H1 (cell line): ENCODE results near the gene GPR155. TPM values are rescaled to one million over a fixed set of nuclear protein-coding genes. Genes with fewer than 3 reads are reported as not detected.

Experiments
- CTCF ChIA-PET: fragments of 300-600 bp; sonication (Branson Sonifier 250); formaldehyde crosslinking; loops from one replicate; lab custom pipeline; 2021; ENCODE audit not compliant: partially characterized antibody; lab: Charles Lee
- POLR2A ChIA-PET: fragments of 300-600 bp; sonication (Branson Sonifier 250); formaldehyde crosslinking; loops from one replicate; lab custom pipeline; 2021; ENCODE audit warnings: inconsistent platforms; ENCODE audit not compliant: partially characterized antibody; lab: Charles Lee
- DNase-seq, 2 experiments: peaks; one replicate each; pipeline versions ENCODE4 v3.0.0 to v3.0.0-alpha.2; 2010 to 2022; ENCODE audit warnings: low spot score in 2 of 2, low read depth in 1 of 2, mixed read lengths in 1 of 2
- FAIRE-seq: peaks from 2 replicates; lab custom pipeline; 2011; peaks lifted over from hg19 to GRCh38; lab: Jason Lieb, UNC
- H2AFZ ChIP-seq: 2 replicates; pipeline ENCODE4 v1.8.1; 2012; ENCODE audit warnings: low read length, inconsistent platforms
- H2AK5ac ChIP-seq: 2 replicates; pipeline ENCODE4 v1.6.1; 2013; ENCODE audit warnings: low read depth, low read length
- H2BK120ac ChIP-seq: replicated peaks from 2 replicates; pipeline ENCODE3; 2013; ENCODE audit warnings: low read depth, low read length, inconsistent platforms
- H2BK12ac ChIP-seq: 2 replicates; pipeline ENCODE4 v1.6.1; 2013; ENCODE audit warnings: low read depth, low read length
- H2BK15ac ChIP-seq: 2 replicates; pipeline ENCODE4 v1.6.1; 2013; ENCODE audit warnings: low read length
- H2BK20ac ChIP-seq: 2 replicates; pipeline ENCODE4 v1.6.1; 2013; ENCODE audit warnings: low read length
- H2BK5ac ChIP-seq: 2 replicates; pipeline ENCODE4 v1.6.1; 2013; ENCODE audit warnings: low read depth, low read length
- H3K14ac ChIP-seq: 2 replicates; pipeline ENCODE4 v1.6.1; 2013; ENCODE audit warnings: inconsistent platforms; ENCODE audit not compliant: insufficient read length
- H3K18ac ChIP-seq: 2 replicates; pipeline ENCODE4 v1.6.1; 2013; ENCODE audit warnings: low read length; ENCODE audit errors: extremely low read depth
- H3K23ac ChIP-seq: 2 replicates; pipeline ENCODE4 v1.6.1; 2013; ENCODE audit warnings: inconsistent platforms; ENCODE audit not compliant: insufficient read length
- H3K23me2 ChIP-seq: 2 replicates; pipeline ENCODE4 v1.6.1; 2013; ENCODE audit warnings: low read depth, low read length
- H3K27ac ChIP-seq: 2 replicates; pipeline ENCODE4 v1.6.1; 2011; ENCODE audit warnings: low read depth, low read length, inconsistent platforms
- H3K27me3 ChIP-seq, 4 experiments: replicated peaks in 1 of 4; 1 replicate in 1 of 4; 2 replicates in 3 of 4; pipeline versions ENCODE4 v1.6.1 to v1.8.1; 2011 to 2013; ENCODE audit warnings: low read length in 3 of 4, mild to moderate bottlenecking in 3 of 4, inconsistent platforms in 2 of 4, mixed read lengths in 2 of 4, moderate library complexity in 1 of 4; ENCODE audit not compliant: control insufficient read depth in 3 of 4, insufficient read depth in 3 of 4; ENCODE audit errors: extremely low read depth in 1 of 4
- H3K36me3 ChIP-seq, 4 experiments: 2 replicates each; pipeline versions ENCODE4 v1.6.1 to v1.8.1; 2011 to 2013; ENCODE audit warnings: mild to moderate bottlenecking in 4 of 4, low read length in 3 of 4, moderate library complexity in 2 of 4, control low read depth in 1 of 4, inconsistent platforms in 1 of 4; ENCODE audit not compliant: insufficient read depth in 4 of 4, control insufficient read depth in 2 of 4
- H3K4ac ChIP-seq: replicated peaks from 2 replicates; pipeline ENCODE3; 2013; ENCODE audit warnings: low read length, low read depth, mixed read lengths, inconsistent platforms; ENCODE audit not compliant: insufficient read length
- H3K4me1 ChIP-seq, 4 experiments: replicated peaks in 1 of 4; 1 replicate in 1 of 4; 2 replicates in 3 of 4; pipeline versions ENCODE4 v1.6.1 to v1.8.1; 2011 to 2013; ENCODE audit warnings: low read length in 3 of 4, inconsistent platforms in 2 of 4, mixed read lengths in 1 of 4; ENCODE audit not compliant: insufficient read depth in 4 of 4, control insufficient read depth in 3 of 4
- H3K4me2 ChIP-seq, 2 experiments: 2 replicates each; pipeline versions ENCODE4 v1.6.1 to v1.8.1; 2011 to 2013; ENCODE audit warnings: low read depth in 2 of 2, low read length in 2 of 2, control low read depth in 1 of 2, inconsistent platforms in 1 of 2, mild to moderate bottlenecking in 1 of 2; ENCODE audit not compliant: insufficient read depth in 1 of 2
- H3K4me3 ChIP-seq, 4 experiments: fragments of 200-600, 300-600 bp in 1 of 4; sonication (generic), shearing (Covaris generic), sonication (Bioruptor Twin) in 1 of 4; 2 replicates each; pipeline versions ENCODE4 v1.5.1 to v1.8.1; 2011 to 2016; ENCODE audit warnings: low read length in 4 of 4, low read depth in 3 of 4, control low read depth in 2 of 4, inconsistent platforms in 2 of 4, mild to moderate bottlenecking in 2 of 4, mixed read lengths in 1 of 4, moderate library complexity in 1 of 4; ENCODE audit not compliant: insufficient read depth in 2 of 4; ENCODE audit errors: extremely low read depth in 1 of 4
- H3K56ac ChIP-seq: replicated peaks from 2 replicates; pipeline ENCODE3; 2013; ENCODE audit warnings: low read depth, mild to moderate bottlenecking, mixed read lengths, low read length, inconsistent platforms; ENCODE audit not compliant: insufficient read length
- H3K79me1 ChIP-seq: 2 replicates; pipeline ENCODE4 v1.6.1; 2013; ENCODE audit warnings: low read depth, low read length, control low read depth
- H3K79me2 ChIP-seq, 2 experiments: 2 replicates each; pipeline versions ENCODE4 v1.6.1 to v1.8.1; 2012 to 2013; ENCODE audit warnings: low read length in 2 of 2, mild to moderate bottlenecking in 2 of 2, inconsistent platforms in 1 of 2; ENCODE audit not compliant: insufficient read depth in 2 of 2, control insufficient read depth in 1 of 2
- H3K9ac ChIP-seq, 4 experiments: replicated peaks in 1 of 4; 1 replicate in 1 of 4; 2 replicates in 3 of 4; pipeline versions ENCODE4 v1.6.1 to v1.8.1; 2011 to 2013; ENCODE audit warnings: low read depth in 3 of 4, low read length in 3 of 4, control low read depth in 2 of 4, mild to moderate bottlenecking in 2 of 4, moderate library complexity in 2 of 4, inconsistent platforms in 1 of 4; ENCODE audit errors: extremely low read depth in 1 of 4
- H3K9me3 ChIP-seq, 2 experiments: 2 replicates each; pipeline versions ENCODE4 v1.6.1 to v1.8.1; 2012 to 2013; ENCODE audit warnings: mild to moderate bottlenecking in 2 of 2, moderate library complexity in 2 of 2, control low read depth in 1 of 2, inconsistent platforms in 1 of 2, low read depth in 1 of 2, low read length in 1 of 2, mixed read lengths in 1 of 2; ENCODE audit not compliant: insufficient read depth in 2 of 2
- H4K20me1 ChIP-seq, 2 experiments: replicated peaks in 1 of 2; 2 replicates each; pipeline versions ENCODE3 to v1.8.1; 2011 to 2013; ENCODE audit warnings: inconsistent platforms in 2 of 2, low read length in 2 of 2, mild to moderate bottlenecking in 1 of 2; ENCODE audit not compliant: insufficient read depth in 2 of 2, control insufficient read depth in 1 of 2
- H4K5ac ChIP-seq: 2 replicates; pipeline ENCODE4 v1.6.1; 2013; ENCODE audit warnings: low read length, low read depth, mixed read lengths, inconsistent platforms; ENCODE audit not compliant: insufficient read length
- H4K8ac ChIP-seq: 2 replicates; pipeline ENCODE4 v1.8.0; 2013; ENCODE audit warnings: mild to moderate bottlenecking, moderate library complexity, low read length, inconsistent platforms; ENCODE audit not compliant: insufficient read depth; ENCODE audit errors: extremely low read depth
- H4K91ac ChIP-seq: replicated peaks from 2 replicates; pipeline ENCODE3; 2013; ENCODE audit warnings: low read length, mixed read lengths, inconsistent platforms; ENCODE audit not compliant: insufficient read length
- BCL11A ChIP-seq, 2 experiments: IDR thresholded peaks; one replicate each; pipeline ENCODE4 v1.6.1; 2011; ENCODE audit warnings: low read depth in 2 of 2, low read length in 2 of 2, mild to moderate bottlenecking in 2 of 2
- CHD1 ChIP-seq: IDR thresholded peaks from 2 replicates; pipeline ENCODE4 v1.6.1; 2012; ENCODE audit warnings: low read depth, low read length, improper control_type of control experiment
- CHD2 ChIP-seq: IDR thresholded peaks from 2 replicates; pipeline ENCODE4 v1.6.1; 2012; ENCODE audit warnings: low read length, improper control_type of control experiment
- HDAC2 ChIP-seq, 2 experiments: fragments of 300-600 bp in 1 of 2; sonication (generic) in 1 of 2; IDR thresholded peaks; 2 replicates each; pipeline ENCODE4 v1.6.1; 2011 to 2012; ENCODE audit warnings: low read depth in 2 of 2, low read length in 2 of 2, mild to moderate bottlenecking in 2 of 2, moderate library complexity in 2 of 2, borderline replicate concordance in 1 of 2, inconsistent platforms in 1 of 2
- MAX ChIP-seq: IDR thresholded peaks from 2 replicates; pipeline ENCODE4 v1.6.1; 2012; ENCODE audit warnings: inconsistent platforms
- SIN3A ChIP-seq, 2 experiments: IDR thresholded peaks in 1 of 2; conservative IDR thresholded peaks in 1 of 2; 2 replicates each; pipeline ENCODE4 v1.6.1; 2011 to 2012; ENCODE audit warnings: low read length in 2 of 2, improper control_type of control experiment in 1 of 2, low read depth in 1 of 2, mild to moderate bottlenecking in 1 of 2
- USF2 ChIP-seq: IDR thresholded peaks from 2 replicates; pipeline ENCODE4 v1.6.1; 2011; ENCODE audit warnings: low read length, improper control_type of control experiment
- ZNF274 ChIP-seq: IDR thresholded peaks from 2 replicates; pipeline ENCODE4 v1.7.0; 2012; ENCODE audit warnings: low read length, borderline replicate concordance; ENCODE audit errors: extremely low read depth
- WGBS, 2 experiments: shearing (Covaris generic) in 1 of 2; methylation state at CpG; one replicate each; pipeline versions ENCODE4 v1.1.6 to v1.1.7; 2013 to 2015; ENCODE audit warnings: low lambda C conversion rate in 2 of 2, mixed read lengths in 2 of 2, inconsistent platforms in 1 of 2, low coverage in 1 of 2, missing lambda C conversion rate in 1 of 2; ENCODE audit not compliant: insufficient replicate concordance in 2 of 2, insufficient coverage in 1 of 2, insufficient read length in 1 of 2; ENCODE audit errors: extremely low coverage in 1 of 2, missing lambda C conversion rate in 1 of 2; 5-methylcytosine and 5-hydroxymethylcytosine counted together
- polyA plus RNA-seq, 7 experiments: library from polyadenylated mRNA; depleted of rRNA in 3 of 7; stranded (reverse) in 5 of 7; unstranded in 2 of 7; fragments of >200 nt in 5 of 7; fragments of 200-250 nt in 2 of 7; gene quantifications; 1 replicate in 5 of 7; 2 replicates in 1 of 7; 4 replicates in 1 of 7; pipeline versions ENCODE4 v1.2.1 to v1.2.3, GENCODE V29; 2011 to 2013; ENCODE audit warnings: missing spikeins in 2 of 7, mixed read lengths in 2 of 7
- total RNA-seq: library from RNA; stranded (reverse); fragmentation: NEBNext Ultra II Directional; extraction: Animal tissue kit (Norgen Biotek cat#: 25700); gene quantifications from 2 replicates; pipeline ENCODE4 v1.2.1, GENCODE V29; 2021
- TF ChIP-seq, protein P1 (sequence below), 3 experiments: IDR thresholded peaks; 1 replicate in 2 of 3; 2 replicates in 1 of 3; pipeline versions ENCODE4 v1.5.1 to v1.6.1; 2011; ENCODE audit warnings: low read length in 3 of 3, mild to moderate bottlenecking in 3 of 3, inconsistent platforms in 2 of 3, low read depth in 1 of 3, moderate library complexity in 1 of 3; ENCODE audit not compliant: insufficient read depth in 1 of 3; ENCODE audit errors: control extremely low read depth in 1 of 3

GPR155 gene
- total and polyA plus RNA-seq, 2 of the 8 experiments (the other 6 are each of a cell fraction or from before 2014, with no cell fraction given): 0.26 to 2.1 TPM

DNA sequence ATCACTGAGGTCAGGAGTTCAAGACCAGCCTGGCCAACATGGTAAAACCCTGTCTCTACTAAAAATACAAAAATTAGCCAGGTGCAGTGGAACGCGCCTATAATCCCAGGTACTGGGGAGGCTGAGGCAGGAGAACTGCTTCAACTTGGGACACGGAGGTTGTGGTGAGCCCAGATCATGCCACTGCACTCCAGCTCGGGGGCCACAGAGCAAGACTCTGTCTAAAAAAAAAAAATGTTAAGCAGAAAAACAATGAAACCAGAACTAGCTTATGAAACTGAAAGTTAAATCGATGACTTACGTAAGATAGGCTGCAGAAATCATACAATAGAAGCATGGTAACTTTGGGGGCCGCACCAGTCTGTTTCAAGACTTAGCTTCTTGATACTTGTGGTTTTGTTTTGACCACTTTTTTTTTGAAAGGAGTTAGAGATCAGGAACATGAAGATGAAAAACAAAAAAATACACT, 6.2 kb upstream of the GPR155 start:
- H2BK12ac ChIP-seq: no peak overlapping the region
- no peaks in the 10 kb centered on the region for H4K20me1 ChIP-seq
- H3K79me2 ChIP-seq: no peaks in the 10 kb centered on the region
- no peak overlapping the region for H2AK5ac ChIP-seq
- H2BK120ac ChIP-seq: no peak overlapping the region
- WGBS, 2 experiments: 94% methylated on average over 7 of the region's 7 CpGs; no CpG with 5 or more reads in 1 of the 2 experiments
- H3K27ac ChIP-seq: no peak overlapping the region
- H3K23me2 ChIP-seq: no peaks in the 10 kb centered on the region
- no peak overlapping the region for H3K4ac ChIP-seq
- no peaks in the 10 kb centered on the region for H3K79me1 ChIP-seq
- no peak overlapping the region for H3K4me2 ChIP-seq
- H2BK15ac ChIP-seq: no peak overlapping the region
- no peak overlapping the region for H3K4me3 ChIP-seq
- H3K9ac ChIP-seq: no peak overlapping the region
- no peak overlapping the region for H4K5ac ChIP-seq
- H4K91ac ChIP-seq: no peak overlapping the region
- H3K23ac ChIP-seq: no peak overlapping the region
- H2BK20ac ChIP-seq: no peak overlapping the region
- H3K14ac ChIP-seq: no peak overlapping the region
- no peak overlapping the region for H3K18ac ChIP-seq
- H3K9me3 ChIP-seq: no peaks in the 10 kb centered on the region
- no peak for DNase-seq
- peaks cover 0 to 6% (median 4%) of the 10 kb centered on the region in 4 experiments; a peak in 5 of 7 replicates for H3K4me1 ChIP-seq
- peaks cover 0 to 3% (median 0%) of the 10 kb centered on the region in 4 experiments; a peak in 1 of 7 replicates for H3K27me3 ChIP-seq
- H2AFZ ChIP-seq: no peak overlapping the region
- no peak overlapping the region for H2BK5ac ChIP-seq
- FAIRE-seq: no peak
- no peak overlapping the region for H3K56ac ChIP-seq
- ChIA-PET POLR2A (no interaction called here), CTCF (interaction anchor here (0.6 to 1.5 kb wide), 5 partner anchors 9 to 1645 kb away, joined by 3 to 5 read pairs (median 3); no protein-coding TSS in a partner anchor)
- no peaks in the 10 kb centered on the region for H3K36me3 ChIP-seq
- H4K8ac ChIP-seq: no peak overlapping the region
- TF ChIP-seq BCL11A (IDR thresholded peaks at IDR 0.05; ENCODE audit: low read depth in 2 of 2, low read length in 2 of 2): no peak
- TF ChIP-seq CHD2: no peak
- TF ChIP-seq SIN3A (conservative IDR thresholded peaks at IDR 0.05 in 1 of 2, IDR thresholded peaks at IDR 0.05 in 1 of 2; ENCODE audit: low read depth in 1 of 2, low read length in 2 of 2): no peak
- TF ChIP-seq, protein P1, sequence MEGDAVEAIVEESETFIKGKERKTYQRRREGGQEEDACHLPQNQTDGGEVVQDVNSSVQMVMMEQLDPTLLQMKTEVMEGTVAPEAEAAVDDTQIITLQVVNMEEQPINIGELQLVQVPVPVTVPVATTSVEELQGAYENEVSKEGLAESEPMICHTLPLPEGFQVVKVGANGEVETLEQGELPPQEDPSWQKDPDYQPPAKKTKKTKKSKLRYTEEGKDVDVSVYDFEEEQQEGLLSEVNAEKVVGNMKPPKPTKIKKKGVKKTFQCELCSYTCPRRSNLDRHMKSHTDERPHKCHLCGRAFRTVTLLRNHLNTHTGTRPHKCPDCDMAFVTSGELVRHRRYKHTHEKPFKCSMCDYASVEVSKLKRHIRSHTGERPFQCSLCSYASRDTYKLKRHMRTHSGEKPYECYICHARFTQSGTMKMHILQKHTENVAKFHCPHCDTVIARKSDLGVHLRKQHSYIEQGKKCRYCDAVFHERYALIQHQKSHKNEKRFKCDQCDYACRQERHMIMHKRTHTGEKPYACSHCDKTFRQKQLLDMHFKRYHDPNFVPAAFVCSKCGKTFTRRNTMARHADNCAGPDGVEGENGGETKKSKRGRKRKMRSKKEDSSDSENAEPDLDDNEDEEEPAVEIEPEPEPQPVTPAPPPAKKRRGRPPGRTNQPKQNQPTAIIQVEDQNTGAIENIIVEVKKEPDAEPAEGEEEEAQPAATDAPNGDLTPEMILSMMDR (IDR thresholded peaks at IDR 0.05; ENCODE audit: control extremely low read depth in 1 of 3, insufficient read depth in 1 of 3, low read depth in 1 of 3, low read length in 3 of 3): no peak
- no peak for TF ChIP-seq CHD1
- TF ChIP-seq USF2: no peak
- TF ChIP-seq ZNF274: no peak
- TF ChIP-seq MAX: no peak
- TF ChIP-seq HDAC2 (IDR thresholded peaks at IDR 0.05; ENCODE audit: borderline replicate concordance in 1 of 2, low read depth in 2 of 2, low read length in 2 of 2): no peak
